HG03460 (cell line): Measurements from ENCODE around the gene FBXL20.
"Not testable (repeated sequence)": the region's sequence is repeated elsewhere in the genome, so short reads cannot be mapped to it uniquely, and the experiment has no call there.

ENCODE experiments used
- ATAC-seq: cut with Tn5 transposase; IDR thresholded peaks from one replicate; pipeline ENCODE4 v1.9.1; 2021; ENCODE audit not compliant: unreplicated experiment

FBXL20 gene, protein sequence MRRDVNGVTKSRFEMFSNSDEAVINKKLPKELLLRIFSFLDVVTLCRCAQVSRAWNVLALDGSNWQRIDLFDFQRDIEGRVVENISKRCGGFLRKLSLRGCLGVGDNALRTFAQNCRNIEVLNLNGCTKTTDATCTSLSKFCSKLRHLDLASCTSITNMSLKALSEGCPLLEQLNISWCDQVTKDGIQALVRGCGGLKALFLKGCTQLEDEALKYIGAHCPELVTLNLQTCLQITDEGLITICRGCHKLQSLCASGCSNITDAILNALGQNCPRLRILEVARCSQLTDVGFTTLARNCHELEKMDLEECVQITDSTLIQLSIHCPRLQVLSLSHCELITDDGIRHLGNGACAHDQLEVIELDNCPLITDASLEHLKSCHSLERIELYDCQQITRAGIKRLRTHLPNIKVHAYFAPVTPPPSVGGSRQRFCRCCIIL

DNA sequence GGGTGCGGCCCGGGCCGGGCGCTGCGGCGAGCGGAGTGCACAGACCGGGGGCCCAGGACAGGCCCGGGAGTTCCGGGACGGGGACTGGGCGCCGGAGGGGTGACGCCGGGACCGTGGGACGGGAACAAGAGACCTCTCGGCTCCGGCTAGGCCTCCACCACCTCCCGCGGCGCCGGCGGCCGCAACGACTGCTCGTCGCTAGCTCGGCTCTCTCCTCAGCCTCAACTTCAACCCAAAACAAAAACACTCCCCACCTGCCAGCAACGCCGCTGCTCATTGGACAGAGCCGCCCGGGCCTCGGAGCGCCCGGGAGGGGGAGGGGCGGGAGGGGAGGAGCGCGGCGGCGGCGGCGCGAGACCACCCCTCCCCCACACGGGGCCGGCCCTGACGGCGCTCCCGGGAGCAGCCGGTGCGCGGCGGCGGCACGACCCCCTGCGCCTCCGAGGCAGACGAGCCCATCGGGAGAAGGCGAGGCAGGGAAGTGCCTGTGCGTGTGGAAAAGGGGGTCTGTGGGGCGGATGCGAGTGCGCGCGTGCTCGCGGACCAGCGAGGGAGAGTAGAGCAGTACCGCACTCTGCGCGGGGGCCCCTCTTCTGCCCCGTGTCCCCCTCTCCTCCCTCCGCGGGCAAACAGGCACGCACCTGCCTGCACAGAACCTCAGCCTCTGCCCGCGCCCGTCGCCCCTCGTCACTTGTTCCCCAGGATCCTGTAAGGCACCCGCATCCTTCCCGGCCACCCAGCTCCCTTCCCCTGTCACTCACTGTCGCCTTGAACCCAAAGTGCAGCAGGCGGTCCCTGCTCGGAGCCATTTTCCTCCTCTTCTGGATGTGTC lies at the start of gene FBXL20:
Gene FBXL20, minus strand, starts transcription at position 215 of the 832 bp plus-strand sequence. CDS start 224 bp downstream, outside the sequence.
- ATAC-seq = peak; percentile 65

DNA sequence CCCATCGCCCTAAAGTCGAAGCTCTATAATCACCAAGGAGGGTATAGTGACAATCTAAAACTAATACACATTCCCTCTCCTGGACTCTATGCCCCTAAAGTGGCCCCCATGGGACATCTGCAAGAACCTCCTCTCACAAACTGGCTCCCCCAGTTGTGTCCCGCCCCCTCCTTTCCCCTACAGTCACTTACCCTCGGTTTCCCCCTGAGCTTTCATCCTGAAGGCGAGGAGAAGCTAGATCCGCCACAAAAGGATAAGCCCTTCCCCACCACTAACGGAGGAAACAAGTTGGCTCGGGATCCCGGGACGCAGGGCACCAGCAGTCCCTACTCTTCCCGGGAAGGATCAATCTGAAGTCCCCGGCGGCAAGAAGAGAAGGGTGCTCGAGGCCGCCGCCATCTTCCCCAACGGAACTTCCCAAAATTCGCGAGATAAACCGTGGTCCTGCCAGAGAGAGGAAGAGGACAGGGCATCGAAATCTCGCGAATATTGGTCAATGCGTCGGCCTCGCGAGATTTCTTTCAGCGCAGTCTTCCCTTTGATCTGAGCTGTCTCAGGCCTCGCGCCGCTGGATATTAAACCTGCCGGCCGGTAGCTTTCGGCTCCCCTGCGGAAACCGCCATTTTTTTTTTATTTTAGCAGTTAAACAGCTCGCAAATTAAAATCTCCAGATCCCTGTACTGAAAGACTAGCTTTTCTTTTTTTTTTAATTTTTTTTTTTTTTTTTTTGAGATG lies 49.6 kb upstream of the FBXL20 start, which contains the start of gene MED1:
Gene MED1, minus strand, starts transcription at position 417 of the 735 bp plus-strand sequence. Its CDS starts 201 bp downstream, at position 216.
- ATAC-seq = peak; percentile 98

DNA sequence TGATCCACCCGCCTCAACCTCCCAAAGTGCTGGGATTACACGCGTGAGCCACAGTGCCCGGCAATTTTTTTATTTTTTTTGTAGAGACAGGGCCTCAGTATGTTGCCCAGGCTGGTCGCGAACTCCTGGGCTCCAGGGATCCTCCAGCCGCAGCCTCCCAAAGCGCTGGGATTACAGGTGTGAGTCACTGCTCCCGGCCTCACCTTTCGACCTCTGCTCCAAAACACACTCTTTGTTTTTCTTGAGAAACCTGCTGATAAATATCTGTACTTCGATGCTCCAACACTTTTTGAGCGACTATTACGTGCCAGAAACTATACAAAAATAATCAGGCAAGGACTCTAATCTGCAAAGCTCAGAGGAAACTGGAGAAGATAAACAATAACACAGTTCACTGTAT lies 48.6 kb upstream of the FBXL20 start:
- ATAC-seq = no peak

DNA sequence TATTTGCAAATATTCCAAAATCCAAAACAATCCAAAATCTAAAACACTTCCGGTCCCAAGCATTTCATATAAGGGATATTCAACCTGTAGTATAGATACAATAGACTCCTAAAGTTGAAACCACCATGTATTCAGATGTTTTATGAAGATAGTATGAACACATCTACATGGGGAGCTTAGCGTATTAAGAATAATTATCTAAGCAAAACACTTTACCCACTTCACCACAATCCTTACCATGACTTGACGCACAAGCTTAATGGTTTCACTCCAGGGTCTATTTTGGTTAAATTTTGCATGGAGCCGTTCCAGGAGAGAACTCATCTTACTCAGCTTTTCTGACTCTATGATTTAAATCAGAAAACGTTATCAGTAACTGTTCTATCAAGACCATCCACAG lies 46.1 kb upstream of the FBXL20 start:
- ATAC-seq = no peak

DNA sequence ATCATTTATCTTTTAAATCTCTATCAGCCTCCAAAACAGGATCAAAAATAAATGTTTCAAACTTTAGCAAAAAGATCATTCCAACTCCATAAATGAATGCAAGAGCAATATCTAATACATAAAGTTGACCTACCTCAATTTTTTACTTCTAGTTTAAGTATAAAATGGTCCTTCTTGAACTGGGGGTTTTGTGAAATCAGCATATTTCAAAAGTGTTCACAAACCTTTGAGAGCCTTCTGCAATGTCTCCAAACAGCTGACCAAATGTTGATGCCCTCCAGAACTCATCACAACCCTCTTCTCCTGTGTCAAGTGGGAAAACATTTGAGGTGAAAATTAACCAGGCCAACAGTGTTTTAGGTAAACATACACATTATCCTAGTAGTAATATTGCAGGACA lies 41.9 kb upstream of the FBXL20 start:
- no peak for ATAC-seq

DNA sequence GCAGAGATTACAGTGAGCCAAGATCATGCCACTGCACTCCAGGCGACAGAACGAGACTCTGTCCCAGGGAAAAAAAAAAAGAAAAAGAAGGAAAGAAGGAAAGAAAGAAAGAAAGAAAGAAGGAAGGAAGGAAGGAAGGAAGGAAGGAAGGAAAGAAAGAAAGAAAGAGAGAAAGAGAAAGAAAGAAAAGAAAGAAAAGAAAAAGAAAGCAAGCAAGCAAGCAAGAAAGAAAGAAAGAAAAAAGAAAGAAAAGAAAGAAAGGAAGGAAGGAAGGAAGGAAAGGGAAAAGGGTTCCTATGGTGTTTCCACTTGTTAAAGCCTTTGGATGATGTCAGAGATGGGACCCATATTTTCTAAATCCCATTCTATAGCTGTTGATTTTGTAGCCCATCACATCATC lies 38.4 kb upstream of the FBXL20 start:
- not testable (repeated sequence) for ATAC-seq

DNA sequence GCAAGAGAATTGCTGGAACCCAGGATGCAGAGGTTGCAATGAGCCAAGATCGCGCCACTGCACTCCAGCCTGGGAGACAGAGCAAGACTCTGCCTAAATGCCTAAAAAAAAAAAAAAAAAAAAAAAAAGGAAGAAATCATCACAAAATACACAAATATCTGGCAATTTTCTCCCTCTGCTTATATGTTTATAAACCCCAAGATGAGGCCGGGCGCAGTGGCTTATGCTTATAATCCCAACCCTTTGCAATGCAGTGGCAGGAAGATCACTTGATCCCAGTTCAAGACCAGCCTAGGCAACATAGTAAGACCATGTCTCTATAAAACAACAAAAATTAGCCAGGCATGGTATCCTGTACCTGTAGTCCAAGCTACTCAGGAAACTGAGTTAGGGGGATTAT lies 28.2 kb upstream of the FBXL20 start:
- no peak for ATAC-seq

DNA sequence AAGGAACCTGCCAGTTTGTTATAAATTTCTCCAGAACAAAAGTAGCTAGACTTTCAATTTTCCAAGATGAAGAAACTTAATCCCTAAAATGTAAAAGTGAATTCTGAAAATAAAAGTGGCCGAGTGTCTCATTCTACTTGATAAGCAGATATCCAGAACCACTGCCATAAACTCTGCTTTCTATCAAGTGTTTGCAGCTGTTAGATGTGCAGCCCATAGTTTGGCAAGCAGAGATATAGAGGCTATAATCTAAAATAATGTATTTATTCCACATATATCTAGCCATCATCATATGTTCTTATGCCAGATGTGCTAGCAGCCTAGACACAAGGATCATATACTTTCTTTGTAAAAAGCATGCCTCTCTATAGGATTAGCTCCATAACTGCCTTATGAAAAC lies 14.7 kb upstream of the FBXL20 start:
- no peak for ATAC-seq

DNA sequence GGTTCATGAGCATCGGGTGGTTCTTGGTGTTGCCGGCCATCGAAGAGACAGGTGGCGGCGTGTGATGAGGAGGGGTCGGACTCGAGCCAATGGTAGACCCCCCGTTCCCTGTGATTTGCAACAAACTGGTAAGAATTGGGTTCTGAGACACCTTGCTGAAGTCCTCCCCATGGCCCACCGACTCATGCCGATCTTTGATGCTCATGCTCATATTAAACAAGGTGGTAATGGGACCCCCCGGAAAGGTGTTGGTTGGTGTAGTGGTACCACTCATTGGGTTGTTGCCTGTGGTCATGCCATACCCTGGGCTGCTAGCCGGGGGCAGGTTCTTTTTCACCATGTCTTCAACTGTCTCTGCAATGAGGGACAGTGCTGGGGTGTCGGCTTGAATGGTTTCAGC lies 8.9 kb upstream of the FBXL20 start:
- no peak for ATAC-seq

DNA sequence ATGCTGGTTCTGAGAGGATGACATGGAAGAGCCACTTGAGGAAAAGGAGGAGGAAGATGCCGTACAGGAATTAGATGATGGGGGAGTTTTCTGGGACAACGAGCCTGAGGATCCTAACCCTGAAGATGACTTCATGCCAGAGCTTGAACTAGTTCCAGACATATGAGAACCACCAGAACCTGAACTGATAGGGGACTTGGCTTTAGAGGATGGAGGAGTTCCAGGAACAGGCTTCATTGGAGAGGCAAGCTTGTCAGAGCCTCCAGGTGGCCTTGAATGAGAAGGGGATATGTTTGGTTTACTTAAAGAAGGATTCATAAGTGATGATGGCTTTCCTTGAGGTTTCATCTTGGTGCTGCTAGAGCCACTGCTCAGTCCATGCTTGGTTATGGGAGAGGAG lies 6.9 kb upstream of the FBXL20 start:
- ATAC-seq = no peak

DNA sequence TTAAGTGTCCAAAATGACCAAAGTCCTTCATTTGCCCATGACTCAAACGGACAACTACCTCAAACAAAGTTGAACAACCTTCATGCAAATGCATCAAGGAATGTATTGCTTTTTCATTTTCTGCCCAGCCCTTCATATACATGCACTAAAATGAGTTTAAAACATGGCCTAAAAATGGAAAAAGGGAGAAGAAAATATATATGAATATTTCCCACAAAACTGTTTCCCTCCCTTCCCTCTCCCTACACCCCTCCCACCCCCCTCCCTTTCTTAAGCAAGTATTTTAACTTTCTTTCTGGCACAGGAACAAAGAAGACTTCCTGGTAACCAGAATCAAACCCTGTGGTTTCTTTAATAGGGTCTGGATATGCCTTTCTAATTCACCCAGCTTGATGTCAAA lies 5.5 kb upstream of the FBXL20 start:
- ATAC-seq = no peak

DNA sequence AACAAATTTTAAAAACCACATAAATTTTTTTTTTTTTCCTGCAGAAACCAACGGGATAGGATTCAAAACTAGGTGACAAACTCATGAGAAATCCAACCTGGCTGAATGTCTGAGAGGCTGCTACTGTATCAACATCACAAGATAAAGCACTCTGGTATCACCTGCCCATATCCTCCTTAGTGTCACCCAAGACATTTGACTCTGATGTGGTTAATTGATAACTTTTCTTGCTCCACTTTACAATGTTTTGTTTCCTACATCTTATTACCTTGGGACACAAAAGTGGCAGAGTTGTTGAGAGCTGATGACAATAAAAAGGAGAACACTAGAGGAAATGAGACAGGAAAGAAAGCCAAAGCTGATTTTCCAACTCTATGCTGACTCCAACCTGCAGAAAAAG lies 4.0 kb upstream of the FBXL20 start:
- ATAC-seq = no peak

DNA sequence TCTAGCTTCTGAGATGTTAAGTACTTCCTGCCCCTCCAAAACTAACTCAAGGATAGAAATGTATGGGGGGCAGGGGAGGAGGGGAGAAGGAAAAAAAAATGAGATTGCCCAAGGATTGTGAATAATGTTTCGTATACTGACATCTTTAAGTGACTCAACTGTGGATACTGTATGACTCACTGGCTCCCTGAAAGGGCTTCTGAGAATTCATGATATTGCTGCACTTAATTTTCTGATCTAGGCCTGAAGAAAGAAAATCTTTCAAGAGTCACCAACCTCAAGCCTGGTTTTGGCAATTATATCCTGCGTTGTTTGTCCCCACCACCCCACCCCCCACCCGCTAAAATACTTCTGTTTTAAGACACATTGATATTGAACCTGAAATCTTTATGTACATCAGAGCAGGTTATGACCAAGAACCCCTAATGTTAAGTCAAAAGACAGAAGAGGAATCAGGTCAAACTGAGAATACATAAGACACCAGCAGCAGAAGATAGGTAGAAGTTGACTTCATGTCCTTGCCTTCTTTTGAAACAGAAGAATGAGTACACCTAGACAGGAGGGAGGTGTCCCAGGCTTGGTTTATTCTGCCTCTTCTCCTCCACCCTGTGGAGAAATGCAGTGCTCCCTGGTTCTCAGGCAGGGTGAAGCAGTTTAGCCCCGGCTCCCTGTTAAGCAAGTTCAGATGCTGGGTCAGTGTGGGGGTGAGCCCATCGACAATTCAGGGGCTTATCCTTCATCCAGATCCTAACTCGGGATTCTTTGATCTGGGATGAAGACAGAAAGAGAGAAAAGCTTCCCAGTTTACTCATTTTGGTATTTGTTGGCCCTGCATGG lies 3.3 kb upstream of the FBXL20 start:
- no peak for ATAC-seq

DNA sequence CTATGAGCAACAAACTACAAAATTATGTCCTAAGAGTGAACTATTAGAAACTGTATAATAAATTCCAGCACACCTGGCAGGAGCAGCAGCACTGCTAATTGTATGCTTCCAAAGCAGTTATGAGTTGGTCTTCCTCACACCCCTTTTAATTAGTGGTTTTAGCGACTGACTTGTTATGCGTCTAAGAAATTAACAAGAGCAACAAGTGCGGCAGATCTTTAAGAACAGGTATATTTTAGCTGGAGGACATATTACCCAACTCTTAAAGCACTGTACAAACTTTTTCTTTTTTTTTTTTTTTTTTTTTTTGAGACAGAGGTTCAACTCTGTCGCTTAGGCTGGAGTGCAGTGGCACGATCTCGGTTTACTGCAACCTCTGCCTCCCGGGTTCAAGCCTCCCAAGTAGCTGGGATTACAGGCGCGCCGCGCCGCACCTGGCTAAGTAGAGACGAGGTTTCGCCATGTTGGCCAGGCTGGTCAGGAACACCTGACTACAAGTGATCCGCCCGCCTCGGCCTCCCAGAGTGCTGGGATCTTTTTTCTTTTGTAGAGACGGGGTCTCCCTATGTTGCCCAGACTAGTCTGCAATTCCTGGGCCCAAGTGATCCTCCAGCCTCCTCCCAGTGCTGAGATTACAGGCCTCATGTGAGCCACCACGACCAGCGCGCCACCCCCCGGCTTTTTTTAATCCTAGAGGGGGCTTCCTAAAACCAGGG lies 1.6 kb upstream of the FBXL20 start:
- ATAC-seq = no peak

DNA sequence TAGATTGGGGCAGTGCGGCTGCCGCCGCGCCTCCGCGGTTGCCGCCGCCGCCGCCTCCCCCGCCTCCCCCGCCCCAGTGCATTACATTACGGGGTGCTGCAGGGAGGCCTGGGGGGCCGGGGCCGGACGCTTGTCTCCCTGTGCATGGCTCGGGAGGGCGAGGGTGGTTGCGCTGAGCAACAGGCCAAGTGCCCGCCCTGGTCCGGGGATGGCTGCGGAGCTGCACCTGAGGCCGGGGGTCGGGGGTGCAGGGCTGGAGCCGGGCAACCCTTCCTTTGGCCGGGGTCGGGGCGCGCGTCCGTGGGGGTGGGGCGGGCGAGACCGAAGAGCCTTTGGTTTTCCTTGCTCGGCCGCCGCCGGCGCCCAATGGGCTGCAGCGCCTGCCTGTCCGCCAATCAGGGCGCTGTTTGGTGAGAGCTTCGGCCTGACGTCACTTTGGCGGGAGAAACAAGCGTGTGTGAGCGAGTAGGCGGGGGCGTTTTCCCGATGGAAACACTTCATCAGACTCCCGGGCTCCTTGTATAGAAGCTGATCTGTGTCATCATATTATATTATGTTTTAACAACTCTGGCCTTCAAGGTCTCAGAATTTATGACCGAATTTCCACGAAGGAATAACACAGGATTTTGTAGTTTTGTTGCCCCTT lies 941 bp upstream of the FBXL20 start:
- peak; percentile 59 for ATAC-seq

DNA sequence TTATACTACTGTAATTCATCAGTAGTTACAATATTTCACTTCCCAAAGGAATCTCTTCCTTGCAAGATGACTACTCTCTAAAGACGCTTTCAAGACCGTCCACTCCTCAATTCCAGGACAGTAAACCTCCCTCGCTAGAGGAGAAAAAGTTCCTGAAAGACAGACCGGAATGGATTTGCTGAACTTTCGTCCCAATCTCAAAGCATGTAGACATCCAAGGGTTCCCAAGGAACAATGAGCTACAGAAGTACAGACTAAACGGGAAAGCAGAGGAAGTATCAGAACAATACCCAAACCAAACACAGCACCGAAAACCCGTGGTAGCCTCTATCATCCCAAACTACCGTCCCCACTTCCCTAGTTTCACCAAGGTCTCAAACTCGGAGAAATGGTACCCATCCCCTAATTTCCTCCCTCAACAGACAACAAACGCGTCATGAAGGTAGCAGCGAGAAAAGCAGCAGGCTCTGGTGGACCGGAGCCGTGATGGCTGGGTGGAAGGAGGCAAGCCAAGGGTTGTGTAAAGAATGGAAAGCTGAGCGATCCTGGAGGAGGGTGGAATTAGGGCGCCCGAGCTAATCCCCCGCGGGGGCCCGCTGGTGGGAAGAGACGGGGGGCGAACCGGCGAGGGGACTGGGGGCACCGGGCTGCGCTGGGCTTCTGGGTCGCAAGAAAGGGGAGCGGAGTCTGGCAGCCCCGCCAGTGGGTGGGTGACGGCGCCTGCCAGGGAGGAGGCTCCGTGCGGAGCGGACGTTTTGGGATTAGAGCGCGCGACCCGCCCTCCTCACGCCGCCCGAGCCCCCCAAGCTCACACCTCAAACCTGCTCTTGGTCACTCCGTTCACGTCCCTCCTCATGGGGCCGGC lies 647 bp downstream of the FBXL20 start:
- ATAC-seq = peak; percentile 3

DNA sequence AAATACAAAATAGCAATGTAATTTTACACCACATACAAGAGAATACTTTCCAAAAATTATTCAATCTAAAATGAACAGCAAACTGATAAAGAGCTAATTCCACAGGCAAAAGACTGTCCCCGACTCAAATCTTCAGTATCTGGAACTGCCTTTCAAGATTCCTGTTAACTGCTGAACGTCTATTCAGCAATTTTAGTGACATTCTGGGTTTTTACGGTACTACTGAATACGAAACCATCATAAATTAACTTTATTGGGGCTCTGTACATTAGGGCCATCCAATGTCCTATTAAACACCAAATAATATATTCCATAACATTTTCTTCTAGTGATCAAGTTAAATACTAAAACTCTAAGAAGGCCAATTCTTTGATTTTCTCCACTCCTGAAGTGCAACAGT lies 1.6 kb downstream of the FBXL20 start:
- no peak for ATAC-seq

DNA sequence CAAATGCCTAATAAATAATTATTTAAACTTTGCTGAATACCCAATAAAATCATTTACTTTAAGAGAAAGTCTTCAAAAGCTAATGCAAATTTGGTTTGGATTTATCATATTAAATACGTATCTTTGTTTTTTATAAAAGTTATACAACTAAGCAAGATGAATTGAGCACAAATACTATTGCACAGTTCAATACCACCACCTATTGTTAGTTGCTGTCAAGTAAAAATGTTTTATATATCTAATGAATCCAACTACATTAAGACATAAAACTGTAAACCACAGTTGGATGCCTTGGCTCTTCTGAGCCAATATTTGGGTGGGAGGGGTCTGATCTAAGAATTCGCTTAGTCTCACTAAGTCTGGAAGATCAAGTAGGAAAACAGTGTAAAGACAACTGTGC lies 7.7 kb downstream of the FBXL20 start:
- no peak for ATAC-seq
